Activated B cell treated with CpG ODN at 0.5 μM for 24 hours (primary cell): ENCODE results near the gene LIF. TPM values are rescaled to one million over a fixed set of nuclear protein-coding genes. Genes with fewer than 3 reads are reported as not detected.

Experiments
- ATAC-seq: fragments of 200-7000 bp; cut with Tn5 transposase; one replicate; pipeline ENCODE4 v1.10.0; 2021; ENCODE audit warnings: low read depth, mild to moderate bottlenecking, moderate library complexity
- CTCF ChIA-PET: fragments of 350-600 bp; sonication (Branson Sonifier 250); formaldehyde crosslinking; loops from one replicate; lab custom pipeline; 2021; ENCODE audit warnings: antibody characterized with exemption; lab: Charles Lee
- POLR2A ChIA-PET: fragments of 350-600 bp; sonication (Branson Sonifier 250); formaldehyde crosslinking; loops from one replicate; lab custom pipeline; 2021; ENCODE audit warnings: antibody characterized with exemption; lab: Charles Lee
- DNase-seq: peaks from one replicate; pipeline ENCODE4 v3.0.0; 2022
- H3K27ac Mint-ChIP-seq: one replicate; pipeline ENCODE4 v1.8.0; 2020; ENCODE audit warnings: mixed read lengths
- H3K27me3 Mint-ChIP-seq: one replicate; pipeline ENCODE4 v1.8.0; 2021; ENCODE audit warnings: mixed read lengths
- H3K36me3 Mint-ChIP-seq: one replicate; pipeline ENCODE4 v1.8.0; 2021; ENCODE audit warnings: low read depth, mixed read lengths
- H3K4me1 Mint-ChIP-seq: one replicate; pipeline ENCODE4 v1.8.0; 2021; ENCODE audit warnings: mixed read lengths
- H3K4me3 Mint-ChIP-seq: one replicate; pipeline ENCODE4 v1.8.0; 2020; ENCODE audit warnings: mild to moderate bottlenecking, mixed read lengths
- H3K9me3 Mint-ChIP-seq: one replicate; pipeline ENCODE4 v1.8.0; 2020; ENCODE audit warnings: mixed read lengths
- CTCF ChIP-seq: fragments of 200-600 bp; IDR thresholded peaks from one replicate; pipeline ENCODE4 v1.8.0; 2022; ENCODE audit warnings: antibody characterized with exemption, mild to moderate bottlenecking
- intact Hi-C: fragments of 100-400 bp; cut with micrococcal nuclease; formaldehyde crosslinking; loops from one replicate; pipeline ENCODE4 v1.15.1; 2024
- total RNA-seq: library from RNA; stranded (reverse); gene quantifications from 2 replicates; pipeline ENCODE4 v1.2.3, GENCODE V29; 2022

LIF gene
- total RNA-seq, 1 donor from 2014 or later = 0.44 TPM

- H3K4me1 Mint-ChIP-seq = peaks cover 10% of the 10 kb centered on the region
- H3K27ac Mint-ChIP-seq = no peak overlapping the region
Observed at GRCh38 chr22:30274437-30274812, 27.9 kb upstream of the LIF start.

GRCh38 chr22:30273711-30274436, 27.3 kb upstream of the LIF start:
- H3K27ac Mint-ChIP-seq = no peak overlapping the region
- H3K4me1 Mint-ChIP-seq = peaks cover 10% of the 10 kb centered on the region
- H3K4me3 Mint-ChIP-seq = no peak overlapping the region
- CTCF ChIA-PET = no interaction called here
- intact Hi-C loops = no loop called here
- H3K36me3 Mint-ChIP-seq = peaks cover 6% of the 10 kb centered on the region
- no peaks in the 10 kb centered on the region for H3K9me3 Mint-ChIP-seq
- no peak for DNase-seq
- POLR2A ChIA-PET = no interaction called here
- no peak for TF ChIP-seq CTCF
- no peak for ATAC-seq
- peaks cover 17% of the 10 kb centered on the region for H3K27me3 Mint-ChIP-seq

More at GRCh38 chr22:30274437-30274812, 27.9 kb upstream of the LIF start:
- no peak for DNase-seq
- H3K9me3 Mint-ChIP-seq = no peaks in the 10 kb centered on the region
- TF ChIP-seq CTCF = no peak
- peaks cover 4% of the 10 kb centered on the region for H3K36me3 Mint-ChIP-seq
- no peak overlapping the region for H3K4me3 Mint-ChIP-seq
- H3K27me3 Mint-ChIP-seq = peaks cover 22% of the 10 kb centered on the region
- ATAC-seq = no peak
- POLR2A ChIA-PET = no interaction called here
- CTCF ChIA-PET = no interaction called here
- intact Hi-C loops = no loop called here

GRCh38 chr22:30272781-30273601, 26.4 kb upstream of the LIF start:
- intact Hi-C loops = no loop called here
- H3K4me1 Mint-ChIP-seq = peaks cover 15% of the 10 kb centered on the region
- no peak for ATAC-seq
- POLR2A ChIA-PET = interaction anchor here (0.6 kb wide), 1 partner anchor 156 kb away, joined by 3 read pairs; no protein-coding TSS in a partner anchor
- H3K27me3 Mint-ChIP-seq = peaks cover 11% of the 10 kb centered on the region
- peaks cover 10% of the 10 kb centered on the region for H3K36me3 Mint-ChIP-seq
- H3K27ac Mint-ChIP-seq = no peak overlapping the region
- no peak for TF ChIP-seq CTCF
- DNase-seq = no peak
- no peaks in the 10 kb centered on the region for H3K9me3 Mint-ChIP-seq
- CTCF ChIA-PET = no interaction called here
- no peak overlapping the region for H3K4me3 Mint-ChIP-seq

GRCh38 chr22:30270832-30271231, 24.3 kb upstream of the LIF start:
- intact Hi-C loops = no loop called here
- Mint-ChIP-seq H3K4me3 (no peak overlapping the region), H3K27ac (no peak overlapping the region), H3K4me1 (peaks cover 25% of the 10 kb centered on the region), H3K27me3 (peaks cover 1% of the 10 kb centered on the region), H3K36me3 (peaks cover 11% of the 10 kb centered on the region), H3K9me3 (no peaks in the 10 kb centered on the region)
- ChIA-PET CTCF (interaction anchor here (0.9 kb wide), 1 partner anchor 17 kb away, joined by 3 read pairs; no protein-coding TSS in a partner anchor), POLR2A (interaction anchor here (0.6 kb wide), 1 partner anchor 88 kb away, joined by 3 read pairs; no protein-coding TSS in a partner anchor)
- DNase-seq (no peak), ATAC-seq (no peak)
- TF ChIP-seq CTCF = no peak

GRCh38 chr22:30268331-30268730, 21.8 kb upstream of the LIF start:
- Mint-ChIP-seq H3K27ac (peak overlapping the region; percentile 97), H3K9me3 (no peaks in the 10 kb centered on the region), H3K4me1 (peaks cover 26% of the 10 kb centered on the region), H3K4me3 (no peak overlapping the region), H3K27me3 (no peaks in the 10 kb centered on the region), H3K36me3 (peaks cover 11% of the 10 kb centered on the region)
- no peak for TF ChIP-seq CTCF
- ChIA-PET CTCF (no interaction called here), POLR2A (interaction anchor here (0.5 to 2.7 kb wide), 3 partner anchors 59 to 88 kb away, joined by 3 to 10 read pairs (median 6); partner anchors contain the start of genes CCDC157, SF3A1 and TBC1D10A)
- intact Hi-C loops = loop anchor here (5.0 to 10.0 kb wide), 4 partner anchors 324 to 814 kb away; partner anchors contain the start of genes NF2, PES1 and SMTN
- DNase-seq (no peak), ATAC-seq (no peak)
